Neural progenitor cell (in vitro differentiated cells): ENCODE data around the gene KLHL25. TPM values are rescaled to one million over a fixed set of nuclear protein-coding genes. Genes with fewer than 3 reads are reported as not detected.

Experiments used
- DNase-seq: peaks from one replicate; pipeline ENCODE4 v3.0.0-alpha.2; 2016; ENCODE audit warnings: low spot score
- H2AFZ ChIP-seq: fragments of 200-600 bp; sonication (generic); replicated peaks from 2 replicates; pipeline ENCODE4 v1.6.1; 2016; ENCODE audit warnings: antibody characterized with exemption
- H3F3A ChIP-seq: fragments of 200-600 bp; sonication (generic); 2 replicates; pipeline ENCODE4 v1.6.1; 2016; ENCODE audit warnings: antibody characterized with exemption, low read depth
- H3K27ac ChIP-seq: fragments of 200-600 bp; sonication (generic); 2 replicates; pipeline ENCODE4 v1.5.1; 2016; ENCODE audit warnings: mild to moderate bottlenecking
- H3K27me3 ChIP-seq: fragments of 200-600 bp; sonication (generic); 2 replicates; pipeline ENCODE4 v1.6.1; 2016; ENCODE audit warnings: mild to moderate bottlenecking, moderate library complexity
- H3K36me3 ChIP-seq: fragments of 200-600 bp; sonication (generic); 2 replicates; pipeline ENCODE4 v1.5.1; 2016
- H3K4me1 ChIP-seq: fragments of 200-600 bp; sonication (generic); 2 replicates; pipeline ENCODE4 v1.6.1; 2016; ENCODE audit warnings: mixed run types
- H3K4me2 ChIP-seq: fragments of 200-600 bp; sonication (generic); 2 replicates; pipeline ENCODE4 v1.6.1; 2016
- H3K4me3 ChIP-seq: fragments of 200-600 bp; sonication (generic); 2 replicates; pipeline ENCODE4 v1.5.1; 2016
- H3K79me2 ChIP-seq: fragments of 200-600 bp; sonication (generic); 2 replicates; pipeline ENCODE4 v1.6.1; 2016; ENCODE audit warnings: low read depth
- H3K9ac ChIP-seq: fragments of 200-600 bp; sonication (generic); 2 replicates; pipeline ENCODE4 v1.6.1; 2016
- H3K9me3 ChIP-seq: fragments of 200-600 bp; sonication (generic); 2 replicates; pipeline ENCODE4 v1.5.1; 2016; ENCODE audit warnings: low read depth
- H4K20me1 ChIP-seq: fragments of 200-600 bp; sonication (generic); 2 replicates; pipeline ENCODE4 v1.6.1; 2016; ENCODE audit warnings: low read depth
- H3K27ac Mint-ChIP-seq: 3 replicates; pipeline ENCODE4 v1.8.0; 2021; ENCODE audit warnings: mixed read lengths
- H3K27me3 Mint-ChIP-seq: 2 replicates; pipeline ENCODE4 v1.8.0; 2022; ENCODE audit warnings: low read depth, mild to moderate bottlenecking, inconsistent platforms, moderate library complexity, mixed read lengths; ENCODE audit not compliant: insufficient read depth
- H3K36me3 Mint-ChIP-seq: 3 replicates; pipeline ENCODE4 v1.8.0; 2021; ENCODE audit warnings: mixed read lengths
- H3K4me1 Mint-ChIP-seq: 3 replicates; pipeline ENCODE4 v1.8.0; 2021; ENCODE audit warnings: mixed read lengths
- H3K4me3 Mint-ChIP-seq: 3 replicates; pipeline ENCODE4 v1.8.0; 2021; ENCODE audit warnings: mild to moderate bottlenecking, moderate library complexity, mixed read lengths
- H3K9me3 Mint-ChIP-seq: 3 replicates; pipeline ENCODE4 v1.8.0; 2020; ENCODE audit warnings: mixed read lengths
- CTCF ChIP-seq: fragments of 200-600 bp; sonication (generic); IDR thresholded peaks from 2 replicates; pipeline ENCODE4 v1.5.1; 2017; ENCODE audit warnings: antibody characterized with exemption, mild to moderate bottlenecking
- EZH2 ChIP-seq: fragments of 200-600 bp; sonication (generic); IDR thresholded peaks from 2 replicates; pipeline ENCODE4 v1.6.1; 2017; ENCODE audit warnings: antibody characterized with exemption, mild to moderate bottlenecking, moderate library complexity
- EZH2phosphoT487 ChIP-seq: fragments of 200-600 bp; sonication (generic); IDR thresholded peaks from 2 replicates; pipeline ENCODE4 v1.6.1; 2017; ENCODE audit warnings: antibody characterized with exemption
- total RNA-seq: library from RNA; depleted of rRNA; stranded (reverse); fragments of >200 nt; gene quantifications from 2 replicates; pipeline ENCODE4 v1.2.3, GENCODE V29; 2015; ENCODE audit warnings: low replicate concordance

The KLHL25 gene
- total RNA-seq, 1 donor from 2014 or later, result 12.1 TPM

GRCh38 chr15:85839643-85840042 is 44.9 kb upstream of the KLHL25 start:
- H3K79me2 ChIP-seq, result no peaks in the 10 kb centered on the region
- H3K4me3 Mint-ChIP-seq, result no peak overlapping the region
- H4K20me1 ChIP-seq, result no peaks in the 10 kb centered on the region
- H3K9me3 ChIP-seq, result no peaks in the 10 kb centered on the region
- TF ChIP-seq EZH2, result no peak
- TF ChIP-seq EZH2phosphoT487, result no peak
- TF ChIP-seq CTCF, result no peak
- H3K9ac ChIP-seq, result no peak overlapping the region
- H3K9me3 Mint-ChIP-seq, result peaks cover 3% of the 10 kb centered on the region
- H2AFZ ChIP-seq, result no peak overlapping the region
- no peak overlapping the region for H3K27ac ChIP-seq
- no peak overlapping the region for H3K27ac Mint-ChIP-seq
- H3K36me3 Mint-ChIP-seq, result no peaks in the 10 kb centered on the region
- peaks cover 15% of the 10 kb centered on the region for H3K4me1 Mint-ChIP-seq
- no peak overlapping the region for H3K4me3 ChIP-seq
- H3K36me3 ChIP-seq, result no peaks in the 10 kb centered on the region
- peaks cover 11% of the 10 kb centered on the region for H3K27me3 ChIP-seq
- peaks cover 3% of the 10 kb centered on the region for H3K4me1 ChIP-seq
- no peaks in the 10 kb centered on the region for H3F3A ChIP-seq
- H3K27me3 Mint-ChIP-seq, result peaks cover 3% of the 10 kb centered on the region
- no peak overlapping the region for H3K4me2 ChIP-seq
- DNase-seq, result no peak

DNA sequence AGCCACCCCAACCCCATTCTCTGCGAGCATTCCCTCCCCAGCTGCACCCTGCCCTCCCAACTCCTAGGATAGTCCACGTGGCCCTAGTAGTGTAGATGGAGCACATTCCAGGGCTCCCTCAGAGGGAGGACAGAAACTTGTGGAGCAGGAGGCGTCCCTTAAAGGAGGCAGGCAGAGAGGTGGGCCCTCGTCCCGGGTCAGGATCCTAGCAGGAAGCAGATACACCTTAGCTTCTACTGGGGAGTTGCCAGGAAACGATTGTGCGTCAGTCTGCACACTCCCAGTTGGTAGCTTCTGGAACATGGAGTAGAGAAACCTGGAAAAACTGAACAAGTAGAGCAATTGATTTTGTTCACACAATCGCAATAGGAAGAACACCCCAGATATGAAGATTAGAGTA is 43.9 kb upstream of the KLHL25 start:
- peaks cover 3% of the 10 kb centered on the region for H3K9me3 Mint-ChIP-seq
- DNase-seq, result no peak
- Histone ChIP-seq H3K9ac (no peak overlapping the region), H3K4me3 (no peak overlapping the region), H3K9me3 (no peaks in the 10 kb centered on the region), H3K4me2 (no peak overlapping the region), H3K79me2 (no peaks in the 10 kb centered on the region), H3K36me3 (no peaks in the 10 kb centered on the region), H2AFZ (no peak overlapping the region), H3K27ac (no peak overlapping the region), H3F3A (no peaks in the 10 kb centered on the region), H4K20me1 (no peaks in the 10 kb centered on the region), H3K27me3 (peaks cover 11% of the 10 kb centered on the region), H3K4me1 (peaks cover 3% of the 10 kb centered on the region)
- no peak overlapping the region for H3K4me3 Mint-ChIP-seq
- no peaks in the 10 kb centered on the region for H3K36me3 Mint-ChIP-seq
- H3K4me1 Mint-ChIP-seq, result peaks cover 15% of the 10 kb centered on the region
- H3K27ac Mint-ChIP-seq, result no peak overlapping the region
- peaks cover 3% of the 10 kb centered on the region for H3K27me3 Mint-ChIP-seq
- no peak for TF ChIP-seq EZH2phosphoT487
- TF ChIP-seq EZH2, result no peak
- TF ChIP-seq CTCF, result no peak

GRCh38 chr15:85837881-85838280 is 43.2 kb upstream of the KLHL25 start:
- H2AFZ ChIP-seq, result peak overlapping the region; percentile 34
- TF ChIP-seq CTCF, result no peak
- no peak for TF ChIP-seq EZH2
- TF ChIP-seq EZH2phosphoT487, result no peak
- no peak overlapping the region for H3K27ac ChIP-seq
- peaks cover 3% of the 10 kb centered on the region for H3K4me1 ChIP-seq
- H3K79me2 ChIP-seq, result no peaks in the 10 kb centered on the region
- Mint-ChIP-seq H3K27ac (no peak overlapping the region), H3K4me3 (no peak overlapping the region), H3K4me1 (peaks cover 16% of the 10 kb centered on the region), H3K9me3 (no peaks in the 10 kb centered on the region), H3K27me3 (peaks cover 5% of the 10 kb centered on the region), H3K36me3 (no peaks in the 10 kb centered on the region)
- H3K9me3 ChIP-seq, result no peaks in the 10 kb centered on the region
- H3K9ac ChIP-seq, result no peak overlapping the region
- no peaks in the 10 kb centered on the region for H3K36me3 ChIP-seq
- H4K20me1 ChIP-seq, result no peaks in the 10 kb centered on the region
- no peaks in the 10 kb centered on the region for H3F3A ChIP-seq
- no peak for DNase-seq
- H3K4me3 ChIP-seq, result no peak overlapping the region
- H3K27me3 ChIP-seq, result peaks cover 11% of the 10 kb centered on the region
- no peak overlapping the region for H3K4me2 ChIP-seq

DNA sequence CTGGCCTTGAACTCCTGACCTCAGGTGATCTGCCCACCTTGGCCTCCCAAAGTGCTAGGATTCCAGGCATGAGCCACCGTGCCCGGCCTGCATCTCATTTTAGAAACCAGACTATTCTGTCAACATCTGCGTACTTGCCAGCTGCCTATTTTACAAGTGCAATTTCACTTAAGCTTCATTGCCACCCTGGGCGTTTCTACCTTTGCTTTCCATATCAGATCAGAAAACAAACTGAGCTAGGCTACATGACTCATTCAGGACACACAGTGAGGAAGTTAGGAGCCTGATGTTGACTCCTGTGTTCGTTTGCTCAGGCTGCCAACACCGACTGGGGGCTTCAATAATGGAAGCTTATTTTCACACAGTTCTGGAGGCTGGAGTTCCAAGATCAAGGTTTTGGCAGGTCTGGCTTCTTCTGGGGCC is 42.3 kb upstream of the KLHL25 start:
- H3K27ac ChIP-seq, result no peak overlapping the region
- H3K9me3 Mint-ChIP-seq, result no peaks in the 10 kb centered on the region
- H3K27me3 ChIP-seq, result peaks cover 11% of the 10 kb centered on the region
- peaks cover 18% of the 10 kb centered on the region for H3K4me1 Mint-ChIP-seq
- H3F3A ChIP-seq, result no peaks in the 10 kb centered on the region
- no peak for DNase-seq
- H3K4me1 ChIP-seq, result peaks cover 3% of the 10 kb centered on the region
- H3K79me2 ChIP-seq, result no peaks in the 10 kb centered on the region
- no peaks in the 10 kb centered on the region for H4K20me1 ChIP-seq
- no peak overlapping the region for H2AFZ ChIP-seq
- no peak overlapping the region for H3K4me3 Mint-ChIP-seq
- H3K27me3 Mint-ChIP-seq, result peaks cover 5% of the 10 kb centered on the region
- no peak overlapping the region for H3K9ac ChIP-seq
- TF ChIP-seq CTCF (no peak), EZH2phosphoT487 (no peak), EZH2 (no peak)
- H3K36me3 Mint-ChIP-seq, result no peaks in the 10 kb centered on the region
- H3K27ac Mint-ChIP-seq, result no peak overlapping the region
- H3K4me2 ChIP-seq, result no peak overlapping the region
- no peak overlapping the region for H3K4me3 ChIP-seq
- no peaks in the 10 kb centered on the region for H3K36me3 ChIP-seq
- no peaks in the 10 kb centered on the region for H3K9me3 ChIP-seq
